ENCODE results near the gene RLN3. TPM values are rescaled to one million over a fixed set of nuclear protein-coding genes. Genes with fewer than 3 reads are reported as not detected.
A peak's percentile ranks its signal among the peaks of the same experiment; 100 is the strongest.

RLN3 gene
- total RNA-seq, 2 experiments from 2014 or later, result not detected

GRCh38 chr19:14072535-14073260 lies 44.8 kb downstream of the RLN3 start, which contains the start of gene MISP3:
TSS of gene MISP3 (plus strand) at chr19:14072786. CDS start at chr19:14073310, 524 bp downstream.
- H3K9me3 Mint-ChIP-seq, result no peaks in the 10 kb centered on the region
- DNase-seq, result peak; percentile 58
- intact Hi-C loops (cut with micrococcal nuclease), result loop anchor here (1.0 to 10.0 kb wide), 3 partner anchors 120 to 478 kb away; partner anchors contain the start of gene DCAF15
- no peaks in the 10 kb centered on the region for H3K36me3 Mint-ChIP-seq
- H3K27ac Mint-ChIP-seq, result no peak within 1 kb of the TSS
- H3K4me1 Mint-ChIP-seq (ENCODE audit: low read depth), result peaks cover 13% of the 10 kb centered on the region
- H3K4me3 Mint-ChIP-seq, result peak within 1 kb of the TSS; percentile 95
- ChIA-PET CTCF (interaction anchor here (0.6 to 6.9 kb wide), 36 partner anchors 8 to 325 kb away, joined by 3 to 83 read pairs (median 4); partner anchors contain the start of genes ASF1B, IL27RA and PALM3), POLR2A (interaction anchor here (1.0 to 1.6 kb wide), 2 partner anchors 64 to 192 kb away, joined by 3 read pairs; partner anchors contain the start of gene ASF1B)
- H3K27me3 Mint-ChIP-seq, result no peaks in the 10 kb centered on the region

- peak overlapping the region; percentile 84 for H3K27ac Mint-ChIP-seq
- POLR2A ChIA-PET, result interaction anchor here (1.0 kb wide), 2 partner anchors 63 to 192 kb away, joined by 3 to 7 read pairs; partner anchors contain the start of gene ASF1B
- intact Hi-C loops (cut with micrococcal nuclease), result loop anchor here (1.0 to 10.0 kb wide), 3 partner anchors 121 to 479 kb away; partner anchors contain the start of gene DCAF15
- peak overlapping the region; percentile 95 for H3K4me3 Mint-ChIP-seq
- no peaks in the 10 kb centered on the region for H3K27me3 Mint-ChIP-seq
- no peaks in the 10 kb centered on the region for H3K36me3 Mint-ChIP-seq
- peak; percentile 80 for DNase-seq
- no peaks in the 10 kb centered on the region for H3K9me3 Mint-ChIP-seq
- CTCF ChIA-PET, result interaction anchor here (0.7 to 6.9 kb wide), 29 partner anchors 11 to 286 kb away, joined by 3 to 83 read pairs (median 4); partner anchors contain the start of genes ASF1B, BRME1, CC2D1A and IL27RA
- H3K4me1 Mint-ChIP-seq (ENCODE audit: low read depth), result peaks cover 13% of the 10 kb centered on the region
Measured at GRCh38 chr19:14073261-14073924, 45.4 kb downstream of the RLN3 start.

GRCh38 chr19:14073925-14074838 lies 46.2 kb downstream of the RLN3 start:
- Mint-ChIP-seq H3K4me3 (peak overlapping the region; percentile 95), H3K27me3 (no peaks in the 10 kb centered on the region), H3K36me3 (no peaks in the 10 kb centered on the region), H3K27ac (peak overlapping the region; percentile 84), H3K9me3 (no peaks in the 10 kb centered on the region), H3K4me1 (ENCODE audit: low read depth) (peaks cover 13% of the 10 kb centered on the region)
- intact Hi-C loops (cut with micrococcal nuclease), result loop anchor here (1.0 to 10.0 kb wide), 3 partner anchors 121 to 479 kb away; partner anchors contain the start of gene DCAF15
- DNase-seq, result peak; percentile 62
- CTCF ChIA-PET, result interaction anchor here (0.7 to 6.9 kb wide), 16 partner anchors 14 to 286 kb away, joined by 3 to 83 read pairs (median 4); partner anchors contain the start of genes ASF1B, BRME1, CC2D1A and IL27RA
- POLR2A ChIA-PET, result interaction anchor here (1.0 kb wide), 1 partner anchor 193 kb away, joined by 7 read pairs; no protein-coding TSS in a partner anchor

GRCh38 chr19:14078411-14078810 lies 50.5 kb downstream of the RLN3 start:
- no peaks in the 10 kb centered on the region for H3K36me3 Mint-ChIP-seq
- ChIA-PET POLR2A (no interaction called here), CTCF (interaction anchor here (0.6 to 3.8 kb wide), 6 partner anchors 10 to 197 kb away, joined by 3 to 14 read pairs (median 4); no protein-coding TSS in a partner anchor)
- no peaks in the 10 kb centered on the region for H3K9me3 Mint-ChIP-seq
- no peak overlapping the region for H3K27ac Mint-ChIP-seq
- intact Hi-C loops (cut with micrococcal nuclease), result loop anchor here (10.0 kb wide), 1 partner anchor 484 kb away; no protein-coding TSS in a partner anchor
- DNase-seq, result no peak
- H3K27me3 Mint-ChIP-seq, result peaks cover 2% of the 10 kb centered on the region
- peaks cover 27% of the 10 kb centered on the region for H3K4me1 Mint-ChIP-seq (ENCODE audit: low read depth)
- no peak overlapping the region for H3K4me3 Mint-ChIP-seq

Other genes with a start within 250 kb of the RLN3 start
- gene ZSWIM4, start 232.7 kb upstream of the RLN3 start, total RNA-seq, result 10 to 100 TPM in 1 of 2 experiments, 1 to 10 TPM in 1; 9.2 to 10.2 TPM
- 1 to 10 TPM; 1.1 to 2.7 TPM for gene NANOS3, start 151.0 kb upstream of the RLN3 start, total RNA-seq
- gene BRME1, start 122.0 kb upstream of the RLN3 start, total RNA-seq, result 1 to 10 TPM; 7.7 to 9.0 TPM
- 10 to 100 TPM; 25.8 to 31.0 TPM for gene CC2D1A, start 121.9 kb upstream of the RLN3 start, total RNA-seq
- gene PODNL1, start 89.7 kb upstream of the RLN3 start, total RNA-seq, result under 1 TPM; 0.34 to 0.50 TPM
- 10 to 100 TPM; 67.0 to 72.0 TPM for gene DCAF15, start 75.6 kb upstream of the RLN3 start, total RNA-seq
- 10 to 100 TPM; 14.4 to 15.2 TPM for gene RFX1, start 21.8 kb upstream of the RLN3 start, total RNA-seq
- 10 to 100 TPM; 61.9 to 62.0 TPM for gene IL27RA, start 3.6 kb downstream of the RLN3 start, total RNA-seq
- gene PALM3, start 33.9 kb downstream of the RLN3 start, total RNA-seq, result not detected
- 1 to 10 TPM; 2.4 to 2.5 TPM for gene MISP3, start 44.6 kb downstream of the RLN3 start, total RNA-seq
- not detected for gene C19orf67, start 57.6 kb downstream of the RLN3 start, total RNA-seq
- 10 to 100 TPM; 74.5 to 77.6 TPM for gene SAMD1, start 62.6 kb downstream of the RLN3 start, total RNA-seq
- 10 to 100 TPM; 64.3 to 65.6 TPM for gene PRKACA, start 89.6 kb downstream of the RLN3 start, total RNA-seq
- gene ASF1B, start 108.4 kb downstream of the RLN3 start, total RNA-seq, result 10 to 100 TPM; 67.7 to 70.8 TPM
- gene ADGRL1, start 178.0 kb downstream of the RLN3 start, total RNA-seq, result 10 to 100 TPM in 1 of 2 experiments, 1 to 10 TPM in 1; 8.4 to 10.9 TPM

Data from activated CD4-positive, alpha-beta memory T cell treated with anti-CD3 and anti-CD28 coated beads for 36 hours (primary cell).